Subcutaneous adipose tissue (tissue), 4 donors: ENCODE measurements around the gene SPDEF. TPM values are rescaled to one million over a fixed set of nuclear protein-coding genes. Genes with fewer than 3 reads are reported as not detected.

ENCODE experiments used
- total RNA-seq, 4 donors: library from RNA; depleted of rRNA; stranded (reverse); fragments of >200 nt; gene quantifications; one replicate each; pipeline ENCODE4 v1.1.0, GENCODE V29; 2016
- TF ChIP-seq, protein P1 (sequence below): fragments of 450-650 bp; IDR thresholded peaks from one replicate; pipeline ENCODE4 v1.5.1; 2016; ENCODE audit warnings: low read depth, mild to moderate bottlenecking, control low read depth, antibody characterized with exemption, moderate library complexity

Gene SPDEF
- total RNA-seq, 4 donors from 2014 or later: 0.22 TPM; not detected in 3

DNA sequence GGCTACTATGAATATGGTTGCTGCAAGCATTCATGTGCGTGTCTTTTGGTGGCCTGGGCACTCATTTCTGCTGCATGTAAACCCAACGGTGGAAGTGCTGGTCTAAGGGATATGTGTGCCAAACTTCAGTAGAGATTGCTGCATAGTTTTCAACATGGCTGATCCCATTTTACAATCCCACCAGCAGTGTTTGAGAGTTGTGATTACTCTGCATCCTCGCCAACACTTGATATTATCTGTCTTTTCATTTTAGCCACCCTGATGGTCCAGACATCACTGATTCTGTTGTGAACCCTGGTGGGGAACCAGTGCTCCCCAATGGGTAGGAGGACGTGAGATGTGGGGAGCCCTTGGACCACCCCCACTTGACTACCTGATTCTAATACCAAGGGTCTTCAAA, 62.8 kb downstream of the SPDEF start:
- TF ChIP-seq, protein P1, sequence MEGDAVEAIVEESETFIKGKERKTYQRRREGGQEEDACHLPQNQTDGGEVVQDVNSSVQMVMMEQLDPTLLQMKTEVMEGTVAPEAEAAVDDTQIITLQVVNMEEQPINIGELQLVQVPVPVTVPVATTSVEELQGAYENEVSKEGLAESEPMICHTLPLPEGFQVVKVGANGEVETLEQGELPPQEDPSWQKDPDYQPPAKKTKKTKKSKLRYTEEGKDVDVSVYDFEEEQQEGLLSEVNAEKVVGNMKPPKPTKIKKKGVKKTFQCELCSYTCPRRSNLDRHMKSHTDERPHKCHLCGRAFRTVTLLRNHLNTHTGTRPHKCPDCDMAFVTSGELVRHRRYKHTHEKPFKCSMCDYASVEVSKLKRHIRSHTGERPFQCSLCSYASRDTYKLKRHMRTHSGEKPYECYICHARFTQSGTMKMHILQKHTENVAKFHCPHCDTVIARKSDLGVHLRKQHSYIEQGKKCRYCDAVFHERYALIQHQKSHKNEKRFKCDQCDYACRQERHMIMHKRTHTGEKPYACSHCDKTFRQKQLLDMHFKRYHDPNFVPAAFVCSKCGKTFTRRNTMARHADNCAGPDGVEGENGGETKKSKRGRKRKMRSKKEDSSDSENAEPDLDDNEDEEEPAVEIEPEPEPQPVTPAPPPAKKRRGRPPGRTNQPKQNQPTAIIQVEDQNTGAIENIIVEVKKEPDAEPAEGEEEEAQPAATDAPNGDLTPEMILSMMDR: no peak

DNA sequence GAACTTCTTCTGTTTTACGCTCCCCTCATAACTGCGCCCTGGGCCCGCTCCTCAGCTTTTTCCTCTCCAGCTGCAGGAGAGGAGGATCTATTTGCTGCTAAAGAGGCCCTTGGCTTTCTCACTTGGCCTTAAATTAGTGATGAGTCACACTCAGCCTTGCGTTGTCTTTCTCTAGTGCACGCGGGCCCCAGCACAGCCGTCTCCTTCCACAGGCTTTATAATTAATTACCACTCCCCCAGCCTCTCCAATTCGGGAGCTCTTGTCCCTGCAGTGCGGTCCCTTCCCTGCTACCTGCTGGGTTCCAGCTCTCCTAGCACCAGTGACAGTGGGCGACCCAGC, 65.1 kb downstream of the SPDEF start:
- TF ChIP-seq, protein P1: no peak

DNA sequence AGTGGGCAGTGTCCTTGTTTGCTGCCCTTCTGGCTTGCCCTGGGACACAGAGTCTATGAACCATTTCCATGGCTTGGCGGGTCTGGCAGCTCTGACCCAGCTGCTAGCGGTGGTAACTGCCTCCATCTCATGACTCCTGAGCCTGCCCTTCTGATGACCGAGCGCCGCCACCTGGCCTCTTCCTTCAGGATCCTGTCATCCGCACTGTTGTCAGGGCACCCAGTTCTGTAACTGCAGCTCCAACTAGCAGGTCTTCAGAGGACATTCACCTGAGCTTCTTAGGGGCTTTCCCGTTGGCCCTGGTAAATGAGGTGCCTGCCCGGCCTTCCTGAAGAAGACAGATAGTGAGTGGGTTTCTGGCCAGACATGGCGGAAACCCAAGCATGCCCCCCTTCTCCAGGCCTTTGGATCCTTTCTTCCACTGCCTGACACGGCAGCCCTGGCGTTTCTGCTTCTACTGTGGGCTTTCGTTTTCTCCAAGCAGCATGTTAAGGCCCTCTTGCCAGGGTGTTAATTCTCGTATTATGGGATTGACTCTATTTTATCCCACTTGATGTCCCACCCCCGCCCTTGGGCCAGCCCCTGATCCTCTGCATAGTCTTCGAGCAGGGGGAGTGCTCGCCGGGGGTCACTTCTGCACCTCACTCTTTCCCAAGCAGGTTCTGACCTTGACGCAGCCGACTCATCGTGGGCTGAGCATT, 65.6 kb downstream of the SPDEF start:
- TF ChIP-seq, protein P1: no peak

DNA sequence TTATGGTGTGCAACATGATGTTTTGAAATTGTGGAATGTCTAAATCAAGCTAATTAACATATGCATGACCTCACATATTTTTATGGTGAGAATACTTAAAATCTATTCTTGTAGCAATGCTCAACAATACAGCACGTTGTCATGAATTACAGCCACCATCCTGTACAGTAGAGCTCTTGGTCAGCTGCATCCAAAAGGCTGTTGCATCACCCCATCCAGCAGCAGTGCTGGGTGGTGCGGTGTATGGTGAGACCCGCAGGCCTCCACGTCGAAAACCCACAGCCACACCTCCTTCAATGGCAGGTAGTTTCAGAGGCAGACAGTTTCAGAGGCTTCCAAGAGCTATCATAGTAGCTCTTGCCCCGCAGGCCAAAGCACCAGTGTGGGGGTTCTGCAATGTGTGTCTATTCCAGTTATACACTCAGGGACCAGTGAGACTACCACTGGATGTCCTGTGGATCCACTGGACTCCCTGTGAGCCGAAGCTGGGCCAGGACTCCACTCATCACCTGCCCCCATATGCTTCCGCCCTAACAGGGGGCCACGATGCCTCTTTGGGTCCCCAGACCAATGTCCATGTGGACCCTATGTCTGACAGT, 66.8 kb downstream of the SPDEF start:
- TF ChIP-seq, protein P1: no peak

Other genes with a start within 250 kb of the SPDEF start
- 10 to 100 TPM; 27.2 to 33.5 (median 30.5) TPM for gene NUDT3, start 163.7 kb downstream of the SPDEF start, total RNA-seq
- 1,000 to 10,000 TPM; 1,387 to 2,386 (median 2,131) TPM for gene RPS10, start 130.3 kb downstream of the SPDEF start, total RNA-seq
- gene PACSIN1, start 90.3 kb downstream of the SPDEF start, total RNA-seq: under 1 TPM in 1 of 4 donors, not detected in 3; 0.22 TPM
- gene ILRUN, start 140.4 kb upstream of the SPDEF start, total RNA-seq: 100 to 1,000 TPM in 1 of 4 donors, 10 to 100 TPM in 3; 78.6 to 135 (median 88.9) TPM
- gene SNRPC, start 201.2 kb upstream of the SPDEF start, total RNA-seq: 10 to 100 TPM; 40.3 to 60.3 (median 42.9) TPM
- 10 to 100 TPM; 12.1 to 21.7 (median 17.5) TPM for gene BLTP3A, start 235.8 kb upstream of the SPDEF start, total RNA-seq